Neural progenitor cell (in vitro differentiated cells): ENCODE data around the gene HHATL. TPM values are rescaled to one million over a fixed set of nuclear protein-coding genes. Genes with fewer than 3 reads are reported as not detected.

Experiments used
- DNase-seq: peaks from one replicate; pipeline ENCODE4 v3.0.0-alpha.2; 2016; ENCODE audit warnings: low spot score
- H2AFZ ChIP-seq: fragments of 200-600 bp; sonication (generic); replicated peaks from 2 replicates; pipeline ENCODE4 v1.6.1; 2016; ENCODE audit warnings: antibody characterized with exemption
- H3F3A ChIP-seq: fragments of 200-600 bp; sonication (generic); 2 replicates; pipeline ENCODE4 v1.6.1; 2016; ENCODE audit warnings: antibody characterized with exemption, low read depth
- H3K27ac ChIP-seq: fragments of 200-600 bp; sonication (generic); 2 replicates; pipeline ENCODE4 v1.5.1; 2016; ENCODE audit warnings: mild to moderate bottlenecking
- H3K27me3 ChIP-seq: fragments of 200-600 bp; sonication (generic); 2 replicates; pipeline ENCODE4 v1.6.1; 2016; ENCODE audit warnings: mild to moderate bottlenecking, moderate library complexity
- H3K36me3 ChIP-seq: fragments of 200-600 bp; sonication (generic); 2 replicates; pipeline ENCODE4 v1.5.1; 2016
- H3K4me1 ChIP-seq: fragments of 200-600 bp; sonication (generic); 2 replicates; pipeline ENCODE4 v1.6.1; 2016; ENCODE audit warnings: mixed run types
- H3K4me2 ChIP-seq: fragments of 200-600 bp; sonication (generic); 2 replicates; pipeline ENCODE4 v1.6.1; 2016
- H3K4me3 ChIP-seq: fragments of 200-600 bp; sonication (generic); 2 replicates; pipeline ENCODE4 v1.5.1; 2016
- H3K79me2 ChIP-seq: fragments of 200-600 bp; sonication (generic); 2 replicates; pipeline ENCODE4 v1.6.1; 2016; ENCODE audit warnings: low read depth
- H3K9ac ChIP-seq: fragments of 200-600 bp; sonication (generic); 2 replicates; pipeline ENCODE4 v1.6.1; 2016
- H3K9me3 ChIP-seq: fragments of 200-600 bp; sonication (generic); 2 replicates; pipeline ENCODE4 v1.5.1; 2016; ENCODE audit warnings: low read depth
- H4K20me1 ChIP-seq: fragments of 200-600 bp; sonication (generic); 2 replicates; pipeline ENCODE4 v1.6.1; 2016; ENCODE audit warnings: low read depth
- H3K27ac Mint-ChIP-seq: 3 replicates; pipeline ENCODE4 v1.8.0; 2021; ENCODE audit warnings: mixed read lengths
- H3K27me3 Mint-ChIP-seq: 2 replicates; pipeline ENCODE4 v1.8.0; 2022; ENCODE audit warnings: low read depth, mild to moderate bottlenecking, inconsistent platforms, moderate library complexity, mixed read lengths; ENCODE audit not compliant: insufficient read depth
- H3K36me3 Mint-ChIP-seq: 3 replicates; pipeline ENCODE4 v1.8.0; 2021; ENCODE audit warnings: mixed read lengths
- H3K4me1 Mint-ChIP-seq: 3 replicates; pipeline ENCODE4 v1.8.0; 2021; ENCODE audit warnings: mixed read lengths
- H3K4me3 Mint-ChIP-seq: 3 replicates; pipeline ENCODE4 v1.8.0; 2021; ENCODE audit warnings: mild to moderate bottlenecking, moderate library complexity, mixed read lengths
- H3K9me3 Mint-ChIP-seq: 3 replicates; pipeline ENCODE4 v1.8.0; 2020; ENCODE audit warnings: mixed read lengths
- EZH2 ChIP-seq: fragments of 200-600 bp; sonication (generic); IDR thresholded peaks from 2 replicates; pipeline ENCODE4 v1.6.1; 2017; ENCODE audit warnings: antibody characterized with exemption, mild to moderate bottlenecking, moderate library complexity
- EZH2phosphoT487 ChIP-seq: fragments of 200-600 bp; sonication (generic); IDR thresholded peaks from 2 replicates; pipeline ENCODE4 v1.6.1; 2017; ENCODE audit warnings: antibody characterized with exemption
- total RNA-seq: library from RNA; depleted of rRNA; stranded (reverse); fragments of >200 nt; gene quantifications from 2 replicates; pipeline ENCODE4 v1.2.3, GENCODE V29; 2015; ENCODE audit warnings: low replicate concordance
- TF ChIP-seq, protein P1 (sequence below): fragments of 200-600 bp; sonication (generic); IDR thresholded peaks from 2 replicates; pipeline ENCODE4 v1.5.1; 2017; ENCODE audit warnings: antibody characterized with exemption, mild to moderate bottlenecking

Gene HHATL
- total RNA-seq, 1 donor from 2014 or later = not detected

DNA sequence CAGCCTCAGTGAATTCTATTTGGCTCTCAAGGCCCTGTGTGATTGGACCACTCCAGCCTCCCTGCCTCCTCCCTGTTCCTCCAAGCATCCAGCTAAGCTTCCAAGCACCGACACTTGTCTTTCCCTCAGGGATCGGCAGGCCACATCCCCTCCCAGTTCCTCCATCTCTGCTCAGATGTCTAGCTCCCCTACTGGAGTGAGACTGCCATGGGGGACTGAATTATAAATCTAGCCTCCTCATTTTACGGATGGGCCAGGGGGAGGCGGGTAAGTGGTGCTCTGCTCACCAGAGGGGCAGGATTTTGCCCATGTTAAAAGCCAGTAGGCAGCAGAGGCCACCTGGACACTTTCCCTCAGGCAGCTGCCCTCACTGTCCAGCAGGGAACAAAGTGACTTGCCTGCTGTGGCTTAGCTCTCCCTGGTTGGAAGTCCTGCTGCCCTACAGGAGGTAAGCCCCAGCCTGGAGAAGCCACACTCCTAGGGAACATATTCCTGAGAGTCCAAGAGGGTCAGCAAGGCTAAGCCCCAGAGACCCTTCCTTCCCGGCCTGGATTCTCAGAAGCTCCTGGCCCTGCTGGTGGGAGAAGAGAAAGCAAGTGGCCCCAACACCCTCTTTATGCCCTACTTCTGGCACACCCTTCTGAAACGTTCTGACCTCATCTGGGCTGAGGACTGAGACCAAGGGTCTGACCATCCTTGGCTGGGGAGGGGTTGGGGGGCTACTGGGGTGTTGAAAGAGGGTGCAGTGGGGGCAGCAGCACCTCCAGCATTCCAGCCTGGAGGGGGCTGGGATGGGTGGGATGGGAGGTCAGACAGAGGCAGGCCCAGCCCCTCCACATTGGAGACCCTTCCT, 9.1 kb upstream of the HHATL start:
- Mint-ChIP-seq H3K4me1 (no peaks in the 10 kb centered on the region), H3K36me3 (no peaks in the 10 kb centered on the region), H3K27me3 (peaks cover 9% of the 10 kb centered on the region), H3K9me3 (no peaks in the 10 kb centered on the region), H3K4me3 (no peak overlapping the region), H3K27ac (no peak overlapping the region)
- H3K4me2 ChIP-seq = no peak overlapping the region
- no peaks in the 10 kb centered on the region for H3F3A ChIP-seq
- no peak overlapping the region for H2AFZ ChIP-seq
- TF ChIP-seq EZH2 (no peak), EZH2phosphoT487 (no peak)
- TF ChIP-seq, protein P1, sequence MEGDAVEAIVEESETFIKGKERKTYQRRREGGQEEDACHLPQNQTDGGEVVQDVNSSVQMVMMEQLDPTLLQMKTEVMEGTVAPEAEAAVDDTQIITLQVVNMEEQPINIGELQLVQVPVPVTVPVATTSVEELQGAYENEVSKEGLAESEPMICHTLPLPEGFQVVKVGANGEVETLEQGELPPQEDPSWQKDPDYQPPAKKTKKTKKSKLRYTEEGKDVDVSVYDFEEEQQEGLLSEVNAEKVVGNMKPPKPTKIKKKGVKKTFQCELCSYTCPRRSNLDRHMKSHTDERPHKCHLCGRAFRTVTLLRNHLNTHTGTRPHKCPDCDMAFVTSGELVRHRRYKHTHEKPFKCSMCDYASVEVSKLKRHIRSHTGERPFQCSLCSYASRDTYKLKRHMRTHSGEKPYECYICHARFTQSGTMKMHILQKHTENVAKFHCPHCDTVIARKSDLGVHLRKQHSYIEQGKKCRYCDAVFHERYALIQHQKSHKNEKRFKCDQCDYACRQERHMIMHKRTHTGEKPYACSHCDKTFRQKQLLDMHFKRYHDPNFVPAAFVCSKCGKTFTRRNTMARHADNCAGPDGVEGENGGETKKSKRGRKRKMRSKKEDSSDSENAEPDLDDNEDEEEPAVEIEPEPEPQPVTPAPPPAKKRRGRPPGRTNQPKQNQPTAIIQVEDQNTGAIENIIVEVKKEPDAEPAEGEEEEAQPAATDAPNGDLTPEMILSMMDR = no peak
- H3K4me3 ChIP-seq = no peak overlapping the region
- H3K4me1 ChIP-seq = no peaks in the 10 kb centered on the region
- H3K9ac ChIP-seq = no peak overlapping the region
- no peaks in the 10 kb centered on the region for H3K9me3 ChIP-seq
- no peaks in the 10 kb centered on the region for H3K36me3 ChIP-seq
- no peak overlapping the region for H3K27ac ChIP-seq
- no peak for DNase-seq
- no peaks in the 10 kb centered on the region for H3K79me2 ChIP-seq
- no peaks in the 10 kb centered on the region for H3K27me3 ChIP-seq
- no peaks in the 10 kb centered on the region for H4K20me1 ChIP-seq

DNA sequence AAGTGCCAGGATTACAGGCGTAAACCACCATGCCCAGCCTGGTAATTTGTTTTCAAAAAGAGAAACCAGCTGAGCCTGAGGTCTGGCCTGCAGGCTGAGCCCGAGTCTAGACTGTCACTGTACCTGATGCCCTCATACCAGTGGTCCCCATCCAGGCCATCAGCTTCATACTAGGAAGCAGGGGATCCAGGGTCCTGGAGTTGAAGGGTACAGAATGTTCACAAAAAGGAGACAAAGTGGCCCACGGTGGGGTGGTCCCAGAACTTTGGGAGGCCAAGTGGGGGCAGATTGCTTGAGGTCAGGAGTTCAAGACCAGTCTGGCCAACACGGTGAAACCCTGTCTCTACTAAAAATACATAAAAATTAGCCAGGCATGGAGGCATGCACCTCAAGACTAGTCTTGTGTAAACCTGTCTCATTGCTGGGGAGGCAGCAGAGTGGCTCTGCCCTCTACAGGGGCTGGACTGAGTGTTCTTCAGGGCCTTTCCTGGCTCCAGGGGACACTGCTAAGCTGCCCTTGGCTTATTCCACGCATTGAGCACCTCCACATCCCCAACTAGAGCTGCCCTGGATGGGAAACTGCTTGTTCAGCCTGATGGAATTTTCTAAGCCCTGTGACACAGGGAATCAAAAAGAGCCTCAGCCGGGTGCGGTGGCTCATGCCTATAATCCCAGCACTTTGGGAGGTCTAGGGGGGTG, 7.9 kb upstream of the HHATL start:
- no peaks in the 10 kb centered on the region for H3F3A ChIP-seq
- H3K4me2 ChIP-seq = no peak overlapping the region
- no peaks in the 10 kb centered on the region for H3K9me3 ChIP-seq
- no peak overlapping the region for H3K27ac ChIP-seq
- H2AFZ ChIP-seq = no peak overlapping the region
- H3K27me3 ChIP-seq = no peaks in the 10 kb centered on the region
- no peaks in the 10 kb centered on the region for H4K20me1 ChIP-seq
- no peak overlapping the region for H3K27ac Mint-ChIP-seq
- H3K4me1 ChIP-seq = no peaks in the 10 kb centered on the region
- H3K9me3 Mint-ChIP-seq = no peaks in the 10 kb centered on the region
- no peak overlapping the region for H3K4me3 Mint-ChIP-seq
- no peak for DNase-seq
- H3K79me2 ChIP-seq = no peaks in the 10 kb centered on the region
- H3K4me1 Mint-ChIP-seq = no peaks in the 10 kb centered on the region
- no peaks in the 10 kb centered on the region for H3K36me3 ChIP-seq
- no peak overlapping the region for H3K4me3 ChIP-seq
- no peak overlapping the region for H3K9ac ChIP-seq
- no peaks in the 10 kb centered on the region for H3K36me3 Mint-ChIP-seq
- TF ChIP-seq, protein P1 = no peak
- TF ChIP-seq EZH2 (no peak), EZH2phosphoT487 (no peak)
- peaks cover 13% of the 10 kb centered on the region for H3K27me3 Mint-ChIP-seq

DNA sequence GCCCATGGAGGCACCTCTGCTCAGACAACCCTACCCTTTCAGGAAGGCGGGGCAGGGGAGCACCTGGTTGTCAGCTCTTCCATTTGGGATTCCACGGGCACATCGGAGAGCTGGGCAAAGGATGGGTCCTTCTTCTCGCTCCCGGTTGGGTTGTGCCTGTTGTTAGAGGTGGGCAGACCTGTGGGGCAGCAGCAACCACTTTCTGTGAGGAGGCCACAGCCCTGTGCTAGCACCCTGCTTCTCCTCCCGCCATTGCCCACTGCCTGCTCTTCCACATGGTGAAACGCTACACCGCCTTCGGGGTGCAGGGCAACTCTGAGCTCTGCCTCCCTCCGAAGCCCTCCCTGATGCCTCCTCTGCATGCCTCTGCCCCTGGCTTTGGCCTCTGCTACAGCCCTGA, 7.0 kb upstream of the HHATL start:
- H3K9ac ChIP-seq = no peak overlapping the region
- H3K4me3 ChIP-seq = no peak overlapping the region
- TF ChIP-seq EZH2 = no peak
- TF ChIP-seq, protein P1 = no peak
- TF ChIP-seq EZH2phosphoT487 = no peak
- H3K27ac Mint-ChIP-seq = no peak overlapping the region
- H3K36me3 ChIP-seq = no peaks in the 10 kb centered on the region
- no peaks in the 10 kb centered on the region for H3K9me3 ChIP-seq
- H3K36me3 Mint-ChIP-seq = no peaks in the 10 kb centered on the region
- no peaks in the 10 kb centered on the region for H3K4me1 ChIP-seq
- H3K27ac ChIP-seq = no peak overlapping the region
- no peak overlapping the region for H2AFZ ChIP-seq
- H3F3A ChIP-seq = no peaks in the 10 kb centered on the region
- no peak overlapping the region for H3K4me2 ChIP-seq
- H3K79me2 ChIP-seq = no peaks in the 10 kb centered on the region
- no peak for DNase-seq
- no peaks in the 10 kb centered on the region for H3K9me3 Mint-ChIP-seq
- H3K27me3 ChIP-seq = no peaks in the 10 kb centered on the region
- H3K4me3 Mint-ChIP-seq = no peak overlapping the region
- no peaks in the 10 kb centered on the region for H4K20me1 ChIP-seq
- no peaks in the 10 kb centered on the region for H3K4me1 Mint-ChIP-seq
- H3K27me3 Mint-ChIP-seq = peaks cover 13% of the 10 kb centered on the region
